ENCODE results near the gene DHCR7. TPM values are rescaled to one million over a fixed set of nuclear protein-coding genes. Genes with fewer than 3 reads are reported as not detected.

DHCR7 gene
- total and polyA plus RNA-seq, 2 donors from 2014 or later = 17.8 to 35.2 TPM

GRCh38 chr11:71446150-71446549 is 2.0 kb downstream of the DHCR7 start:
- peaks cover 0 to under 1% (median 0%) of the 10 kb centered on the region in 3 donors for H3K36me3 ChIP-seq (ENCODE audit: control insufficient read depth in 2 of 3, insufficient read depth in 3 of 3, low read length in 3 of 3)
- no peaks in the 10 kb centered on the region for H3K9me3 ChIP-seq (ENCODE audit: control insufficient read depth in 2 of 3, insufficient read depth in 1 of 3, low read length in 3 of 3)
- FAIRE-seq = no peak
- no peaks in the 10 kb centered on the region for H3K27me3 ChIP-seq (ENCODE audit: control insufficient read depth, insufficient read depth, low read length)
- H3K27ac ChIP-seq (ENCODE audit: low read depth in 2 of 2, low read length in 2 of 2) = no peak overlapping the region
- no peak for TF ChIP-seq CTCF (IDR thresholded peaks at IDR 0.05; ENCODE audit: borderline replicate concordance, extremely low read depth, insufficient read depth)
- peaks cover 0 to 11% (median 9%) of the 10 kb centered on the region in 3 donors for H3K4me1 ChIP-seq (ENCODE audit: control insufficient read depth in 2 of 3, insufficient read depth in 2 of 3, low read depth in 1 of 3, low read length in 3 of 3)
- no peak for DNase-seq
- H3K9ac ChIP-seq (ENCODE audit: low read length in 3 of 3) = no peak overlapping the region
- intact Hi-C loops (cut with DNase I) = no loop called here
- no peak overlapping the region for H3K4me3 ChIP-seq (ENCODE audit: low read length in 3 of 3)

DNA sequence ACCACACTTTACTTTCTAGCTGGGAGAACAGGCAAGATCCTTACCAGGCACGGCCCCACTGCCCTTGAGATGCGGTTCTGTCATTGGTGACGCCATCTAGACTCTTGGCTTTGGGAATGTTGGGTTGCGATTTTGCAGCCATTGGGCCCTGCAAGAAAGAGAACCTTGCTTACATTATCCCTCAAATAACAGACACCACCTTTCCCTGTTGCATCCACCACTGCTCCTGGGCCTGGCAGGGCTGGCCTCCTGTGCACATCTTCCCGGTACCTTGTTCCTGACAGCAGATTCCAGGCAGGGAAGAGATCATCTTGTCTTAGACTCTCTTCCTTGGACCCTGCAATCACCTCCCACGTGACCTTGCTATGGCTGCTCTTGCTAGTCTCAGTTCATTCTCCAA is 3.4 kb downstream of the DHCR7 start:
- DNase-seq (peak in 1 of 5 donors; percentile 23), FAIRE-seq (no peak)
- no peaks in the 10 kb centered on the region for H3K27me3 ChIP-seq (ENCODE audit: control insufficient read depth, insufficient read depth, low read length)
- peaks cover 0 to 9% (median 9%) of the 10 kb centered on the region in 3 donors for H3K4me1 ChIP-seq (ENCODE audit: control insufficient read depth in 2 of 3, insufficient read depth in 2 of 3, low read depth in 1 of 3, low read length in 3 of 3)
- H3K4me3 ChIP-seq (ENCODE audit: low read length in 3 of 3) = no peak overlapping the region
- H3K9ac ChIP-seq (ENCODE audit: low read length in 3 of 3) = no peak overlapping the region
- H3K9me3 ChIP-seq (ENCODE audit: control insufficient read depth in 2 of 3, insufficient read depth in 1 of 3, low read length in 3 of 3) = no peaks in the 10 kb centered on the region
- no peak overlapping the region for H3K27ac ChIP-seq (ENCODE audit: low read depth in 2 of 2, low read length in 2 of 2)
- peaks cover 0 to 5% (median 4%) of the 10 kb centered on the region in 3 donors for H3K36me3 ChIP-seq (ENCODE audit: control insufficient read depth in 2 of 3, insufficient read depth in 3 of 3, low read length in 3 of 3)
- intact Hi-C loops (cut with DNase I) = no loop called here
- no peak for TF ChIP-seq CTCF (IDR thresholded peaks at IDR 0.05; ENCODE audit: borderline replicate concordance, extremely low read depth, insufficient read depth)

DNA sequence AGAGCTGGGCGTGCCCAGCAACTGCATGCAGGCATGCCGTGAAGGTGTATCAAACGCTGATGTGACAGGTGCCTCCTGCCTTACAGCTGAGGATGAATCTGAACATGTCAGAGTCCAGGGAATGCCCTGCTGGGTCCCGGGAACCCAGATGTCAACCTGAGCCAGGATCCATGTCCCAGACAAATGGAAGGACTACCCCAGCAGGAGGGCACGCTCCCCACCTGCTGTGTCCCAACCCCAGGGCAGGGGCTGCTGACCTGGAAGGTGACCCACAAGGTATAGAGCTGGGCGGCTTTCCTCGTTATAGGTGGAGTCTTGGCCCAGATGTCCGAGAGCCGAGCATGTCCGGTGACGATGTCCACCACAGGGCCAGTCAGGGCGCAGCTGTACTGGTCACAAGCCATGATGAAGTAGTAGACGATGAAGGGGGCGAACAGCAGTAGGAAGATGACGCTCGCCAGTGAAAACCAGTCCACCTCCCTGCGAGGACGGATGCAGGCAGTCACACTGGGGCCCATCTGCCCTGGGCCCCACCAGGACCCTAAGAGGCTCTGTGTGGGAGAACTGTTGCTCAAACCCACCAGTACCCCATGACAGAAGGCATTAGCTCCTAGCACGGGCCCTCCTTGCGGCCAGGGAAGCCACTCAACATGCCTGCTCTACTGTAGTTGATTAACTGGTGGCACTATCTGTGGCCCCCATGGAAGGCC is 4.3 kb downstream of the DHCR7 start:
- no peak for TF ChIP-seq CTCF (IDR thresholded peaks at IDR 0.05; ENCODE audit: borderline replicate concordance, extremely low read depth, insufficient read depth)
- DNase-seq = no peak
- Histone ChIP-seq H3K27ac (ENCODE audit: low read depth in 2 of 2, low read length in 2 of 2) (no peak overlapping the region), H3K4me3 (ENCODE audit: low read length in 3 of 3) (no peak overlapping the region), H3K4me1 (ENCODE audit: control insufficient read depth in 2 of 3, insufficient read depth in 2 of 3, low read depth in 1 of 3, low read length in 3 of 3) (peaks cover 0 to 6% (median under 1%) of the 10 kb centered on the region in 3 donors), H3K9ac (ENCODE audit: low read length in 3 of 3) (no peak overlapping the region), H3K36me3 (ENCODE audit: control insufficient read depth in 2 of 3, insufficient read depth in 3 of 3, low read length in 3 of 3) (peaks cover 0 to 12% (median 4%) of the 10 kb centered on the region in 3 donors), H3K27me3 (ENCODE audit: control insufficient read depth, insufficient read depth, low read length) (no peaks in the 10 kb centered on the region), H3K9me3 (ENCODE audit: control insufficient read depth in 2 of 3, insufficient read depth in 1 of 3, low read length in 3 of 3) (no peaks in the 10 kb centered on the region)
- FAIRE-seq = no peak
- intact Hi-C loops (cut with DNase I) = no loop called here
